Stimulated activated CD8-positive, alpha-beta memory T cell treated with anti-CD3 and anti-CD28 coated beads, Interleukin-15, amount 100 ng/mL, for 1 hour (primary cell): Measurements from ENCODE around the gene ERC1.

Experiments used
- DNase-seq: peaks from one replicate; pipeline ENCODE4 v3.0.0-alpha.2; 2020; ENCODE audit warnings: low read depth

Gene ERC1

DNA sequence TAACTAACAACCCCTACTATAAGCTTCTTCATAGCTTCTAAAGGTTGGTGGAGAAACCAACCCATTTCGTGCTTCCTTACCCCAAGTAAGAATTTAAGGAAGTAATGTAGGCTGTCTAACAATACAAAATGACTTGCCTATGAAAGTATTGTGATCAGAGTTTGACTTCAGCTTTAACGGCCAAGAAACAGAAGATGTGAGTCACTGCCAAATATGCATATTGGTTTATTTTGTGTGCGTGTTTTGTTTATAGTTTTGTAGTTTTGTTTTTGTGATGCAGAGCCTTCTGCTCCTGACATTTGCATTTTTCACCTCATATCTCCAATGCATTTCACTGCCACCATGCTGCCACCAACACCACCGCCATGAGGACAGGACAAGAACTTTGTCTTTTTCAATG, 457.3 kb downstream of the ERC1 start:
- DNase-seq = no peak

DNA sequence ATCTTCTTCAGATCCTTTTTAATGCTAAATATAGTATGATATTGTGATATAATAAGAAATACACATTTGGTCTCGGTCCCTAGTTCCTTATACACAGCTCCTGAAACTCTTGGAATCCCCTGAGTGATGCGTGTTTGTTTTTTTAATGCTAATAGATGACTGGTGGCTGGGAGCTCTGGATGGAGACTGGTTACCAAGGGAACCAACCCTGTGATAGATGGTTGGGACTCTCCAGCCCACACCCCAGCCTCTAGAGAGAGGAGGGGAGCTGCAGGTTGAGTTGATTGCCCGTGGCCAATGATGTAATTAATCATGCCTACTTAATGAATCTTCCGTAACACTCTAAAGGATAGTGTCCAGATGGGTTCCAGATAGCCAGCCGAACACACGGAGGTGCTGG, 462.8 kb downstream of the ERC1 start:
- no peak for DNase-seq

- DNase-seq = no peak
These were observed 465.9 kb downstream of the ERC1 start for GRCh38 chr12:1456885-1457284.

DNA sequence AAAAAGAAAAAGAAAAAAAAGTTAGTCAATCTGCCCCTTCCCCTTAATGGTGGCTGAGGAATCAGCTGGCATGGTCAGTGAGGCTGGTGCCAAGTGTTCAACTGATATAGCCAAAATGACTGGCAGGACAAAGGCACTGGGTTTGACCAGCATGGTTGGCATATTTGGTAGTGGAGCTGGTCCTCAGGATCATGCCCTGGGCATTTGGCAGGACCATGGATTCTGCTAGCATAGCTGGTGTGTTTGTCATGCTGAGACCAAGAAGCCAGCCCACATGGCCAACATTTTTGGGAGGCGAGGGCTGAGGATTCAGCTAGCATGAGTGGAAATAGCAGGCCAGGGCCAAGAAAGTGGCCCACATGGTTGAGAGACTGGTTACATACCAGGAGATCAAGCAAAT, 466.9 kb downstream of the ERC1 start:
- DNase-seq = no peak

DNA sequence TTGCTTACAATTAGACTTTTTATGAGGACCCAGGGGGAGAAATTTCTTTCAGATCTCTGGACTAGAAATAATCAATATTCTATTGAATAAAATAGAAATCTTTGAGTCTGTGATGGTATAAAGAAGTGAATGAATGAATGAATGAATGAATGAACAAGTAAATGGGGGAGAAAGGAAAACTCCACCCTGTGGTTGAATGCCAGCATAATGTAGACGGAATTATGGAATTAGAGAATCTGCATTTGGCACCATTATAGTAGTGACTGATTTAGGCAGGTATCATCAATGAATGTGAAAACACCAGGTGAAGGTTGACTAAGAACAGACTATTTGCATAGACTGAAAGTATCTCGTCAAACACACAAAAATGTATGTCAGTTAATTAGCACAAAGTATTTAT, 468.3 kb downstream of the ERC1 start:
- DNase-seq = no peak

GRCh38 chr12:1463073-1463905, 472.3 kb downstream of the ERC1 start:
- DNase-seq = no peak

DNA sequence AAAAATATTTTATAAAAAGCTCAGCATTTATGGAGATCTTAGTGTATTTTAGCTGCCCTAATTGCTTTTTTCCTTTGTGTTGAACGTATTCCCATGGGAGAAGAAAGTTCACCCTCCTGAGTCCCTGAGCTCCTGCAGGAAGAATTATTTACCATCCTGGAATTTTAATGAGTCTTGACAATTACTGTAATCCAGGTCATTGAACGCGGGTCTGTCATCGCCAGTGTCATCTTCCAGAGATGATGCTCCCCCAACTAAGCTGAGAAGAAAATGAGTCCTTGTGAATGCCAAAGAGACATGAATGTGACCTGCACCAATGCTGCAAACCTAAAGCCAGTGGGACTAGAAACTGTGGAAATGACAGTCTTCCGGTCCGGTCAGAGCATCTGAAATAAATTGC, 473.9 kb downstream of the ERC1 start:
- no peak for DNase-seq

DNA sequence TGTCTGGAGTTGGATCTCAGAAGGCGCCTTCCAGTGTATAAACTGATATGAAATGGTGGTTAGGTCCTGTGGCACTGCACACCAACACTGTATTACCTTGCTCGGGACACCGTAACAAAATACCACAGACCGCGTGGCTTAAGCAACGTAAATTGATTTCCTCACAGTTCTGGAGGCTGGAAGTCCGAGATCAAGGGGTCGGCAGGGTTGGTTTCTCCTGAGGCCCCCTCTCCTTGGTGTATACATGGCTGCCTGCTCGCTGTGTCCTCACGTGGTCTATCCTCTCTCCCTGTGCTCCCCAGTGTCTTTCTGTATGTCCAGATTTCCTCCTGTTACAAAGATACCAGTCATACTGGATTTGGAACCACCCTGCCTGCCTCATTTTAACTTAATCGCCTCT, 475.0 kb downstream of the ERC1 start:
- no peak for DNase-seq

GRCh38 chr12:1466481-1467154, 475.6 kb downstream of the ERC1 start:
- no peak for DNase-seq

DNA sequence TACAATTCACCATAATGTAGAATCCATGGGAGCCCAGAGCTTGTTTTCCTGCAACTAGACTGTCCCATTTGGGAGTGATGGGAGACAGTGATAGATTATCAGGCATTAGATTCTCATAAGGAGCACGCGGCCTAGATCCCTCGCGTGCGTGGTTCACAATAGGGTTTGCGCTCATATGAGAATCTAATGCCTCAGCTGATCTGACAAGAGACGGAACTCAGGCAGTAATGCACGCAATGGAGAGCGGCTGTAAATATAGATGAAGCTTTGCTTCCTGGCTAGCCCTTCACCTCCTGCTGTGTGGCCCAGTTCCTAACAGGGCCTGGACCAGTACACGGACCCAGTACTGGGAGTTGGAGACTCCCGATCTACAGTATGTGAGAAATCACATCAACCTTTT, 476.7 kb downstream of the ERC1 start:
- no peak for DNase-seq

DNA sequence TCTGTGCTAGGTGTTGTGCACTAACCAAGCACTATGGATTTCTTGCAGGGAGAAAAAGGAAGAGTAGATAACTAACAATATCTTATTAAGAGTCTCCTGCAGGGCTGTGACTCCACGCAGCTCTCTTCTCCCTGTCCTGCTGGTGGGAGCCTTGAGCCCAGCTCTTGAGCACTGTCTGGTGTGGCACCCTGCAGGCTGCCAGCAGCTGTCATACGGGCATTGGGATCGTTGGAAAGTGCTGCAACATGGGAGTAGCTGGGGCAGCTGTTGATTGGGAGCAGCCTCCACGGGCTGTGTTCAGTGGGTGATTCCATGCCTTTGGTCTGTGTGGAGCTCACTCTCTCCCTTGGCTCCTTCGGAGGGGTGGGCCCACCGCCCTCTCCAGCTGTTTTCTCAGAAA, 478.0 kb downstream of the ERC1 start:
- no peak for DNase-seq

DNA sequence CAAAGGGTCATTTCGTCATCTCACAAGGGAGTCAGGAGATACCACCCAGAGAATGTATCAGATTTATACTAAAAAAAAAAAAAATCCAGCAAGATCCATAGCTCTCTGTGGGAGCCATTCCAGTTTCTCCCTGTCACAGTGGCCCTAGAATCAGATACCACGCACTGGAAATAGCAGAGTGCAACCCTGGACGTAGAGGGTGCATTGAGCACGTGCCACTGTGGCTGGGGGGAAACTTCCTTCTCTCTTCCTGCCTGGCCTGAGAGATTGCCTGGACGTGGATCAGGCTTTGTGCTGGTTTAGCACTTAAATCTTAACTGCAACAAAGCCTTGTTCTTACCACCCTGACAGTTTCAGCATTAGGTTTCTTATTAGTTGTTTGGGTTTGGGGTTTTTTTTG, 479.0 kb downstream of the ERC1 start:
- DNase-seq = no peak

DNA sequence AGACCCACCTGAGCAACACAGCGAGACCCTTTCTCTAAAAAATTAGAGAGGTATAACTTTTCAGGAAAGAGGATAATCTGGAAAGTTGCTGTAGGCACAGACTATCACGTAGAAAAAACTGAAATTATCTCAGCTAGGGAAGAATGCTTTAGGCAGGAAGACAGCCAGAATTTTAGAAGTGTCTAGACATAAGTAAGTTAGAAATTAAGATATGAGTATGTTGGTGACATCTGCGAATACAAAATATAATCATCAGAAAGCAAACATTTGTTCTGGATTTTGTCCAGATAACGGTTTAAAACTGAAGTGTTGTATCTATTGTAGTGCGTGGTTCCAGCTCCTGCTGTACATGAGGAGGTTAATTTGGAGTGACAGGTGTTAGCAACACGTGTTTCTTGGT, 480.2 kb downstream of the ERC1 start:
- DNase-seq = no peak

DNA sequence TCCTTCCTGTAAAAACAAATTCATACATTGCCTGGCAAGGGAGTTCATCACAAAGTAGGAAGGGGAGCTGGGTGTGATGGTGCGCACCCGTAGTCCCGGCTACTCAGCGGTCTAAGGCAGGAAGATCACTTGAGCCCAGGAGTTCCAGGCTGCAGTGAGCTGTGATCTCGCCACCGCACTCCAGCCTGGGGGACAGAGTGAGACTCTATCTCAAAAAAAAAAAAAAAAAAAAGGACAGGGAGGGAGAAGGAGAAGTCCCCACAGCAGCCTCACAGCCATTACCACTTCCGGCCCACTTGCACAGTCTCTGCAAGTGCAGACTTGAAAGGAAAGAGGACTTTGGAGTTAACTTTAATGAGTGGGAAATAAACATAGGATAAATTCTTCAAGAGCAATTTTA, 482.4 kb downstream of the ERC1 start:
- no peak for DNase-seq

- DNase-seq = no peak
These were observed 483.1 kb downstream of the ERC1 start for GRCh38 chr12:1474041-1474573.

GRCh38 chr12:1474574-1475153, 483.6 kb downstream of the ERC1 start:
- DNase-seq = no peak

DNA sequence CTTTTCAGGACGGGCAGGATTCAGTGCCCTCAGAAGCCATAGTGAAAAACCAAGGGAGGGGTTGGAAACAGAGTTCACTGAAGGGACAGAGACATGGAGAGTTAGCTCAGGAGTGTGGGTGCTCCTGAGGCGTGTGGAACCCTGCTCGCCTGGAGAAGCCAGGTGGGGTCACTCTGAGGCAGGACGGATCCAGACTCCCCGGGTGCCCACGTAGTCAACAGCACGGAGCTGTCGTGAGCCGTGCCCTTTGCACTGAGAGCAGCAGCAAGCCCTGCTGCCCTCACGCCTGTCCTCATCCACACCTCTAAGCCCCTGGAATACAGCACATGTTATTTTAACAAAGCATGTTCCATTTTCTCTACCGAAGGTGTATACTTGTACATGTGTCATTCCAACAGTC, 488.6 kb downstream of the ERC1 start:
- DNase-seq = no peak

GRCh38 chr12:1481326-1481725, 490.3 kb downstream of the ERC1 start:
- DNase-seq = no peak

GRCh38 chr12:1481906-1482305, 490.9 kb downstream of the ERC1 start:
- DNase-seq = no peak

DNA sequence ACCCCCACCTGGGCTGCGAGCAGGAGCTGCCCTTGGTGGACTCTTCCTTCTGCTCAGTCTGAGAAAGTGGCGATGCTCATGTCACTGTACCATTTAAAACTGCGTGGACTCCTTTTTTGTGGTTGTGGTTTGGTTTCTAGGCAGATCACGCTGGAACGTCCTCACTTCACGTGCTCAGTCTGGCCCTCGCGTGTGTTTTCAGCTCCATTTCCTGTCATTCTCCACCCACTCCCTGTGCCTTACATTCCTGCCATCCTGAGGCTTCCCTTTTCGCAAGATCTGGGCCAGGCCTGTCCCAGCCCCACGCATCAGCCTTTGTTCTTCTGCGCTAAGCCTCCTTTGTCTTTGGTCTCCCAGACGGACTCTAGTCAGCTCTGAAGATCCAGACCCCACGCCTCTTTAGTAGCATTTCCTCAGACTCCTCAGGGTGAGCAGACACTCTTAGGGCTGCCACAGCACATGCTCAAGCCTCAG, 497.9 kb downstream of the ERC1 start:
- no peak for DNase-seq

GRCh38 chr12:1491983-1492697, 501.1 kb downstream of the ERC1 start:
- DNase-seq = no peak
